HG02938 (cell line): ENCODE data around the gene GLDN.

Experiments used
- ATAC-seq: cut with Tn5 transposase; IDR thresholded peaks from one replicate; pipeline ENCODE4 v1.9.1; 2021; ENCODE audit warnings: mild to moderate bottlenecking, moderate library complexity; ENCODE audit not compliant: unreplicated experiment

GLDN gene

DNA sequence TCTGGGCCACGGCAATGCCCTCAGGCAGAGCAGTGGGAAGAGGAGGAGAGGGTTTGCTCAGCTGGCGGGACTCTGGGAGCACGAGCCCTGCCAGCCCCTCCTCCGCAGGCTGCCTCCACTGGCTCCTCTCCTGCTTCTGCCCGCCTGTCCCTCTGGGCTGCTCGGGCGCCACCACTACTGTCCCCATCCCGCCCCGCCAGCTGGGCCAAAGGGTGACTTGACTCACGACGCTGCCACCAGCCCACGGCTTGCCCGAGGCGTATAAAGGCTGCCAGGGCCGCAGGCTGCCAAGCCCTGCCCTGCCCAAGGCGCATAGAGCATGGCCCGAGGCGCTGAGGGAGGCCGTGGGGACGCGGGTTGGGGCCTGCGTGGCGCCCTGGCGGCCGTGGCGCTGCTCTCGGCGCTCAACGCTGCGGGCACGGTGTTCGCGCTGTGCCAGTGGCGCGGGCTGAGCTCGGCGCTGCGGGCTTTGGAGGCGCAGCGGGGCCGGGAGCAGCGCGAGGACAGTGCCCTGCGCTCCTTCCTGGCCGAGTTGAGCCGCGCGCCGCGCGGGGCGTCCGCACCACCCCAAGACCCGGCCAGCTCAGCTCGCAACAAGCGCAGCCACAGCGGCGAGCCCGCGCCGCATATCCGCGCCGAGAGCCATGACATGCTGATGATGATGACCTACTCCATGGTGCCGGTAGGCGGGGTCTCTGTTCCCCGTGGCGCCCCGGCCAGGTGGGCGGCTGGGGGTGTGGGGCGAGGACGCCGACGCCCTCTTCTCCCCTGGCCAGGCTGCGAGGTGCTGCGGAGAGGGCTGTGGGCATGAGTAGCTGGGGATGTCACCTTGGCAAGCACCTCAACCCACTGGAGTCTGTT, at the start of gene GLDN:
GLDN (plus strand) TSS at position 290 of the 861 bp plus-strand sequence; CDS start at position 320, 30 bp downstream.
- no peak for ATAC-seq

GRCh38 chr15:51298620-51299019, 42.8 kb upstream of the GLDN start:
- ATAC-seq = no peak

- no peak for ATAC-seq
Observed at GRCh38 chr15:51299187-51300015, 42.1 kb upstream of the GLDN start.

- no peak for ATAC-seq
Observed at GRCh38 chr15:51302480-51302879, 39.0 kb upstream of the GLDN start.

GRCh38 chr15:51303462-51303980, 37.9 kb upstream of the GLDN start:
- no peak for ATAC-seq

DNA sequence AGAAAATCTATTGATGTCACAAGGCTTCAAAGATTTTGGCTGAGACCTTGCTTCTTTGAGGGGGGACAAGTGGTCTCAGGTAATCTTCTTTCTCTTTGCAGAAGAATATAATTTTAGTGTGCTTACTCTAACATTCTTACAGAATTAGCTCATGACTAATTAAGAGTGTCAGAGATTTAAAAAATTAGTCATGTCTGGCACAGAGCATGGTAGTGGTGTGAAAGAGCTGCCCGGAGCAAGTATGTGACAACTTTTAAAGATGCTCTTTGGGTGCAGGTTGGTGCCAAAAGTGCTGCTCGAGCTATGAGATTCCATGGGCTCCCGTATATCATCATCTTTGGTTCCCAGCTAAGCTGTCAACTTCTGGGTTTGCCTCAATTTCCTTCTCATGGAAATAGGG, 34.1 kb upstream of the GLDN start:
- no peak for ATAC-seq

DNA sequence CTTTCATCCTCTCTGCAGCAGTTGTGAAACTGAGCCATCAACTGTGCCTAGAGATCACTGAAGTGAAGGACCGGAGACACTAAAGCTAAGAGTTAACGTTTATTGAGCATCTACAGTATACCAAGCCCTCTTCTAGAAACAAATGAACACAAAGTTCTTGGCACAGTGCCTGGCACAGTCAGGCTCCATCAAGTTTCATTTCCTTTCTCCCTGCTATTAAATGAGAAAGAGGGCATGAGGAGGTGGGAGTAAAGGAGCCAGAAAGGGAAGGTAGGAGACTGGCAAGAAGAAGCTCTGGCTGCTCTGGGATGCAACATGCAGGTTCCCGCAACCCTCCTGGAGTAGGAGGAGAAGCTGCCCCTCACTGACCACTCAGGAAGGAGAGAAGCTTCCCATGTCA, 33.6 kb upstream of the GLDN start:
- no peak for ATAC-seq

GRCh38 chr15:51310064-51310463, 31.4 kb upstream of the GLDN start:
- no peak for ATAC-seq

DNA sequence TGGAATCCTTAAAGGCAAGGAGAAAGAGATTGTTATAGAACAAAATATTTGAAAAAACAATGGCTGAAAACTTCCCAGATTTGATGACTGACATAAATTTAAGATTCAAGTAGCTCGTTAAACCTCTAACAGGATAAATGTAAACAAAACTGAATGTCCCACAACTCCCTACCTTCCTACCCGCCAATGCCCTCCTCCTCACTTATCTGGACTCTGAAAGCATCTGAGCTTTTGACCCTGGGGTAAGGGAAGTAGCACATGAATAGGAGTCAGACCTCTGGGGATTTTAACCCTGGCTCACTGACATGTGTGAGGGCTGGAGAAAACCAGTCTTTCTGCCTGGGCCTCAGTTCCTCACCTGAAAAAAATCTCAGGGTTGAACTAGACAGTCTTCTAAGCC, 29.9 kb upstream of the GLDN start:
- ATAC-seq = no peak

- no peak for ATAC-seq
Observed at GRCh38 chr15:51312166-51313073, 29.0 kb upstream of the GLDN start.

GRCh38 chr15:51313074-51313393, 28.4 kb upstream of the GLDN start:
- ATAC-seq = no peak

GRCh38 chr15:51313644-51314280, 27.7 kb upstream of the GLDN start:
- no peak for ATAC-seq

DNA sequence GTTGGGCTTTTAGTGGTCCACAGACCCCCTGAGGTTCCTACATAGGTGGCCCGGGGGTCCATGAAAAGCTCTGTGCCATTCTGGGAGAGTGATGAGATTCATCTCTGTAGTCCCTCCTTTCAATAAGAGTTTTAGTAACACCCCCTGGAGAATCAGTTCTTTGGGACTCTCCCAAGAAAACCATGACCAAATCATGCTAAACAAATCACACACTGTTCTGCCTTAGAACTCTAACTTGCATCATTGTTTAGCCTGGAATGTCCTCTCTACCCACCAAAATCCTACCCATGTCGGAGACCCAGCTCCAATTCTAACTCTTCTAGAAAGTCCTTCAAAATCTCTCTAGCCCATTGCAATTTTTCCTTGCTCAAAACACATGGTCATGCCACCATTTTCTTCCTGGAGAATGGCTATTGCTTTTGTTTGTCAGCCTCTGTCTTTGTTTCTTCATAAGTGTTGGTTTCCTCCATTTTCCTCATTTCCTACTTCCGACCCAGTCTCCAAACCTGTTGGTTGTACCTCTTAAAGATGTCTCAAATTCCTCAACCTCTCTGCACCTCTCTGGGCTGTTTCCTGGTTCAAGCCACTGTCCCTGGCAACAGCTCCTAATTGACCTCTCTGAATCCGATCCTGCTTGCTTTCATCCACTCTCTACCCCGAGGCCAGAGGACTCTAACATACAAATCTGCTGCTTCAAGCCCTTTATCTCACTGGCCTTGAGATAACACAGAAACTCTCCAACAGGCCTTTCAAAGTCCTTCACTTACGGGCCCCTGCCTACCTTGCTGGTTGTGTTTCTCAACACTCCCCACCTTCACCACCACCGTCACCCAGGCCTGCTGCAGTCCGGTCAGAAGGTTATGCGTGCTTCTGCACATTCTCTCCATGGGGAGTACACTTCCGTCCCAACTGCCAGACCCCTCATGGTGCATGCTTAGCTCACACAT, 26.8 kb upstream of the GLDN start:
- no peak for ATAC-seq

DNA sequence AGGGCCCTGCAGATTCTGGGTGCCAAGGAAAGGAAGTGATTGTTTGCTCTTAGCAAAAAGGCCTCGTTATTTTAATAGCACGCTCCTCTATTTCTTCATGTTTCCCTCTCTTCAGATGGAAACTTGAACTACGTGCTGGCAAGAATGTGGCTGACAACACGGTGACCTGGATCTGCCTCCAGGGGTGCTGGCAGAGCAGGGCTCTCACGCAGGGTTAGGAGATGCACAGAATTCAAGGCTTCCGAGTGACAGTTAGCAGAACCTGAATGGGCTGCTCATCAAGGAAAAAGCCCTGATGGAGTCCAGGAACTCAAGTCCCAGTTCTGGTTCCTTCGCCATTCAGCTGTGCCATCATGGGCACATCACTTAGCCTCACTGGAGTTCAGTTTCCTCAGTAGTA, 25.7 kb upstream of the GLDN start:
- no peak for ATAC-seq

DNA sequence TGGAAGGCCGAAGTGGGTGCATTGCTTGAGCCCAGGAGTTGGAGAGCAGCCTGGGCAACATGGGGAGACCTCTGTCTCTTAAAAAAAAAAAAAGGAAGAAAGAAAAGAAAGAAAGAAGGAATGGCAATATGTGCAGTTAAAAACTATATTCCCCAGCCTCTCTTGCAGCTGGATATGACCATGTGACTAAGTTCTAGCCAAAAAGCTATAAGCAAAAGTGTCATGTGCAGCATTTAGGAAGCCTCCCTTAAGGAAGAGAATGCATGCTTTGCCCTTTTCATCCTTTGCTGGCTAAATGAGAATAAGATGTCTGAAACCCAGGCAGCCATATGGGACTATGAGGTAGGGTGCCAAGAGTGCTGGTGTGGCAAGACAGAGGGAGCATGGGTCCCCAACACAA, 24.8 kb upstream of the GLDN start:
- ATAC-seq = no peak

DNA sequence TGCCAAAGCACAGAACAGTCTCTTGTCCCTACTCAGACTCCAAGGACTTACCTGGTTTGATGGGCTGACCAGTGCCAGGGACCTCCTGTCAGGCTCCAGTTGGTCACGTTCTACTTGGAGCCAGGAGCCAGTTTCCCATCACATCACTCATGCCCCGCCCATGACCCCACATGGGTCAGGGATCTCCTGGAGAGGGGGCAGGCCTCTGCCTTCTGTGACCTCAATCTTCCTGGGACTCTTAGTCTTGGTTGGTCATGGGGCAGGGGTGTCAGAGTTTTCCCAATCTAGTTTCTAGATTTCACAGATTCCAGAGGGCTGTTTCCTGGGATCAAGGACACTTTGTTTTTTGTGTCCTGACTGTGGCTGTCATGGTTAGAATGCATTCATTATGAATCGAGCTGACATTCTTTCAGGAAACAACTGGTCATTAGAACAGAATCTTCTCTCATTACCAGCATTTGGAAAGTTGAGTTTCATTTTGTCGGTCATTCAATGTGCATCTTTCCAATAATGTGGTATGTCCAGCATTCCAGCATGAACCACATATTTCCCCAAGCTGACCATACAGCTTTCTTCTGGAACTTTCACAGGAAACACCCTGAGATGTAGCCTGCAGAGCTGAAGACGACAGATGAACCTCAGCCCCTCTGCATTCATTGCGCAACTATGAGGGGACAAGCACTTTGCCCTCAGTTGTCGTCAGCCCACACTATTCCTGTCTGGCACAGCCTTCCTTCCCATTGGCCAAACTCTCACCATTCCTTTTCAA, 22.9 kb upstream of the GLDN start:
- no peak for ATAC-seq

DNA sequence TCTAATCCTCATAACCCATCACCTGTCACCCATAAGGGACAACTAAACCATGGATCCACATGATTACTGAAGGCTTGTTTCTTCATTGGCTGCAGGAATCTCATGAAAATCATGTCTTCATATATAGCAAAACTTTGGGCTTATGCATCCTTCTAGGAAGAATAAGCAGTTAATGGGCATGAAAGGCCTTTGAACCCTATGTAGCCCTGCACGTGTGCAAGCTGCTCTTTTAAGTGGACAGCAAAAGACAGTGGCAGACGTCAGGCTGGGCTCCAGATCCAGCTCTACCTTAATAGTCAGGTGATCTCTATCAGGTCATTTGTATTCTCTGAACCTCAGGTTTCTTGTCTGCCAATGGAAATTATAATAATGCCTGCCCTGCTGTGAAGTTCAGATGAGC, 21.9 kb upstream of the GLDN start:
- no peak for ATAC-seq

- no peak for ATAC-seq
Observed at GRCh38 chr15:51320843-51321242, 20.6 kb upstream of the GLDN start.

GRCh38 chr15:51321316-51321715, 20.1 kb upstream of the GLDN start:
- ATAC-seq = no peak
